ENCODE measurements around the gene RAN.
"Not testable (repeated sequence)": the region's sequence is repeated elsewhere in the genome, so short reads cannot be mapped to it uniquely, and the experiment has no call there.

The RAN gene

GRCh38 chr12:130871286-130872178 lies at the start of gene RAN:
Gene RAN, plus strand, starts transcription at chr12:130872066. Its CDS starts 528 bp downstream, at chr12:130872594.
- DNase-seq (ENCODE audit: low spot score) (peak; percentile 72), FAIRE-seq (no peak)

DNA sequence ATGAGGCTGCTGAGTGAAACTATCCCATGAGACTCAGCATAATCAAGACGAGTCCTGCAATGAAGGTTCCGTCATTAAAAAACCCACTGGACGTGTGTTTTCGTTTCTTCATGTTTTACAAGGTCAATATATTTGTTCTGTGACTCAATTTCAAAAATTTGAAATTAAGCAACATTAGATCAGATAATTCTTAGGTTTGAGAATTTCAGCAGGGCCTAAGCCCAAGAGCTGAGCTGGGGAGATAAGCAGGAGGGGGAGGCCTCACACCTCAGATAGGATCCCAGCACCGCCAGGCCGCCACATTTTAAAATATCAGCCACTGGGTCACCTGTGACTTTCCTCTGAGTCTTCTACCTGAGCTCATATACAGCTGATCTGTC lies 46.1 kb upstream of the RAN start:
- DNase-seq (ENCODE audit: low spot score) (no peak), FAIRE-seq (no peak)

DNA sequence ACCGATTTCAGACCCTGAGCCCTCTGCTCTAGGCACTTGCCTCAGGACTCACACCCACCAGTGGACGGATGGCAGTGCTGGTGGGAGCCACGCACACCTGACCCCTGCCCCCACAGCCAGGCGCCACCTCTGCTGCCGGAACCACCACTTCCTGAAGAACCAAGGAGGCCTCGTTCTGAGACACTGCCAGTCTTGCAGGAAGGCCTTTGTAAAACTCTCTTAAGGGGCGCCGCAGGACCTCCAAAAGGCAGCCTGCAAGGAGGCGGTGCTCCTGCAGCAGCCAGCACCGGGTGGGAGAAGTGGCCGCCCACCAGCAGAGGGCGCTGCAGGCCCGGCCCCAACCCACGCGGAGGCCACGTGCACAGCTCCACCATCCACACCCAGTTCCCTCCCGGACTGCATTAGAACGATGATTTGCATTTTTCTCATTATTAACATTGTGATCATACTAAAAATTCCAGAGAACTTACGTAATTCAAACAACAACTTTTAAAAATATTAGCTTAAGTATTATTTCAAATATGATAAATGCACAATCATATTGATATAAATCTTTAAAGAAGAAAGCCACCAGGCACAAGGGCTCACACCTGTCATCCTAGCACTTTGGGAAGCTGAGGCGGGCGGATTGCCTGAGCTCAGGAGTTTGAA lies 45.6 kb upstream of the RAN start:
- no peak for DNase-seq (ENCODE audit: low spot score)
- no peak for FAIRE-seq

DNA sequence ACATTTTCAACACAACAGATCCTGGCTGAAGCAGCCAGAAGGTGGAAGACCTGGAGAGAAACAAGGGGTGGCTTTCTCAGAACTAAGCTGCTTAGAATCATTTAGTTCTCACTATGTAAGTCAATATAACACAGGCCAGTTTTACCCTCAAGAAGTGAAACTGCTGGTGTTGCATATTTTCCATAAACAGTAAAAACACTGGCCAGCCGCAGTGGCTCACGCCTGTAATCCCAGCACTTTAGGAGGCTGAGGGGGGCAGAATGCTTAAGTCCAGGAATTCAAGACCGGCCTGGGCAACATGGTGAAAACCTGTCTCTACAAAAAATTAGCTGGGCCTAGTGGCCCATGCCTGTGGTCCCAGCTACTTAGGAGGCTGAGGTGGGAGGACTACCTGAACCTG lies 44.4 kb upstream of the RAN start:
- FAIRE-seq (no peak), DNase-seq (ENCODE audit: low spot score) (no peak)

- DNase-seq (ENCODE audit: low spot score) (no peak), FAIRE-seq (no peak)
Measured at GRCh38 chr12:130828895-130829294, 43.0 kb upstream of the RAN start.

DNA sequence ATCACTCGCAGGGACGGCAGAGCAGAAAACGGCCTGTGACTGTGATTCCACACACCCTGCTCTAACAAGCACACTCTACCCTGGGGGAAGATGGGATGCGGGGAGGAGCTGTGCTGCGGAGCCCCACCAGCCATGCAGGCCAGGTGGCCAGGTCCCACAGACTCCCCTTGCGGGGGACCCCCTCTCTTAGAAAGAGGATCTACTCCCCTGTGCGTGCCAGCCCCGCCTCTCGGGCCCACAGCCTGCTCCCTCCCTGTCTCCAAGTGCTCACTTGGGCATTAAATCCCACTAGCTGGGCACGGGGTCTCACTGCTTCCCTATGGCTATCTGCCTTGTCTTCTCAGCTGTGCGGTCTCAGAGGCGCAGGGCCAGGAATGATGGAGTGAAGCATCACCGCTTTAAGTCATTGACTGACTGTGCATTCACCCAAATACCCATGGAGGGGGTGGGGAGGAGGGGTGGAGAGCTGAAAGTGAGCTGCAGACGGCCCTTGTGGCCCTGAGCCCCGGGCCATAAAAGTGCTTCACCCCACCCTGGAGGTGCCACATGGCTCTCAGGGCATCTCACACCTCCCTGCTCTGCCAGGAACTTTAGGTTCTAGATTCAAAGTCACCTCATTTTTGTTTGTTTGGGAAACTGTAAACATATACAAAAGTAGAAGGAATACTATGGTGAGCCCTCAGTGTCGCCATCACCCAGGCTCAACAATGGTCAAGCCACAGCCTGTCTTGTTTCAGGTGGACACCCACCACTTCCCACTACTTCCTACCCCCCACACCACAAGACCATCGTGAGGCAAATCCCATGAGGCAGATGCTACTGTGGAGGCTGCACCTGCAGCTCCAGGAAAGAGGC lies 42.2 kb upstream of the RAN start:
- FAIRE-seq = no peak

GRCh38 chr12:130830246-130830551 lies 41.7 kb upstream of the RAN start:
- FAIRE-seq (no peak), DNase-seq (ENCODE audit: low spot score) (no peak)

More for the DNA sequence above, 42.2 kb upstream of the RAN start:
- no peak for DNase-seq (ENCODE audit: low spot score)

GRCh38 chr12:130831246-130831645 lies 40.6 kb upstream of the RAN start:
- DNase-seq (ENCODE audit: low spot score) (no peak), FAIRE-seq (no peak)

DNA sequence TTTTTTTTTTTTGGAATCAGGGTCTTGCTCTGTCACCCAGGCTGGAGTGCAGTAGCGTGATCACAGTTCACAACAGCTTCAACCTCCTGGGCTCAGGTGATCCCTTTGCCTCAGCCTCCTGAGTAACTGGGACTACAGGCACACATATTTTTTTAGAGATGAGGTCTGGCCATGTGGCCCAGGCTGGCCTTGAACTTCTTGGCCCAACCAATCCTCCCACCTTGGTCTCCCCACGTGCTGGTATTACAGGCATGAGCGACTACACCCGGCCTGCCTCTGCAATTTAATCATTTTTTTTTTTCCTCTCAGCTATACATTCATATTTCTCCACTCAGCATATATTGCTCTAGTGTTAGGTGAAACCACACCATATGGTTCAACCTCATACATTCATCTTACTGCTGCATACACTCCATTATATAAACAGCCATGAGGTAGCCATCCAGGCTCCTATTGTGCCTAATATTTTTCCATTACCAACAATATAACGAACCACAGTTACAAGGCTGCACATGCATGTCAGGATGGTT lies 39.9 kb upstream of the RAN start:
- FAIRE-seq = no peak
- DNase-seq (ENCODE audit: low spot score) = no peak

- DNase-seq (ENCODE audit: low spot score) = no peak
- FAIRE-seq = no peak
Measured at GRCh38 chr12:130832561-130833209, 39.2 kb upstream of the RAN start.

GRCh38 chr12:130835011-130835410 lies 36.9 kb upstream of the RAN start:
- FAIRE-seq = no peak
- DNase-seq (ENCODE audit: low spot score) = no peak

- no peak for FAIRE-seq
Measured at GRCh38 chr12:130835436-130835835, 36.4 kb upstream of the RAN start.

GRCh38 chr12:130838284-130838950 lies 33.4 kb upstream of the RAN start:
- FAIRE-seq = no peak
- DNase-seq (ENCODE audit: low spot score) = peak; percentile 5

More at GRCh38 chr12:130835436-130835835, 36.4 kb upstream of the RAN start:
- DNase-seq (ENCODE audit: low spot score) = no peak

DNA sequence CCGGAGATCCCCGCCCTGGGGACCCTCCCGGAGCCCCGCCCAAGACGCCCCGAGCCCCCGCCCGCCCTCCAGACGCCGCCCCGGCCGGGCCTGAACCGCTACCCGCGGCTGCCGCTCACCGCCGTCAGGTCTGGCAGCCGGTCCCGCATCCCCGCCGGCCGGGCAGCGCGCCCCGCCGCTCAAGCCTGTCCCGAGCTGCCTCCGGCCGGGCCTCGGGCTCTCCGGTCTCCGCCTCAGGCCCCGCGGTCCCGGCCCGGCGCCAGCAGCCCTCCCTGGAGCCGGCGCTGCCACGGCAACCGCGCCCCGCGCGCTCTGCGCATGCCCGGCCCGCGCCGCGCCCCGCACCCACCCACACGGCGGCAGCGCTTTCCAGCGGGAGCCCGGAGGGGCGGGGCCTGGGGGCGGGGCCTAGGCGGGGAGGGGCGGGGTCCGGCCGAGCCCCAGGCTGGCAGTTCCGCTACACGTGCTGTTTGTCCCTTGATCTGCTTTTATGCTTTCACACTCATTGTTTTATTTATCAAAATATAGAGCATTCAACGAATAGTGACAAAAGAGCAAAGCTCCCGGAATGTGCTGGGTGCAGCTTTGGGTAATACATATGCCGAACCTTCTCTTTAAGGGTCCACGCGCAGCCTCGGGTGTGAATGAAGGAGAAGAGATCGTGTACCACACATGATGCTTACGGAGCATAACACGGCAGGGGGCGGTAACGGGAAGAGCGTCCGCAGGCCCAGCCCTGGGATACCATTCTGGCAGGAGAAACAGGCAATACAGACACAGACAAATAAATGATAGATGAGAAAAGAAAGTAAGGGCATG lies 32.7 kb upstream of the RAN start, which contains the start of gene STX2:
STX2 (minus strand) TSS at position 300 of the 819 bp plus-strand sequence; CDS start at position 149, 151 bp downstream.
- FAIRE-seq (no peak), DNase-seq (ENCODE audit: low spot score) (peak; percentile 42)

GRCh38 chr12:130839770-130840404 lies 32.0 kb upstream of the RAN start:
- DNase-seq (ENCODE audit: low spot score) = no peak
- no peak for FAIRE-seq

GRCh38 chr12:130846369-130846768 lies 25.5 kb upstream of the RAN start:
- no peak for FAIRE-seq

GRCh38 chr12:130847112-130847511 lies 24.8 kb upstream of the RAN start:
- DNase-seq (ENCODE audit: low spot score) (no peak), FAIRE-seq (no peak)

More at GRCh38 chr12:130846369-130846768, 25.5 kb upstream of the RAN start:
- no peak for DNase-seq (ENCODE audit: low spot score)

DNA sequence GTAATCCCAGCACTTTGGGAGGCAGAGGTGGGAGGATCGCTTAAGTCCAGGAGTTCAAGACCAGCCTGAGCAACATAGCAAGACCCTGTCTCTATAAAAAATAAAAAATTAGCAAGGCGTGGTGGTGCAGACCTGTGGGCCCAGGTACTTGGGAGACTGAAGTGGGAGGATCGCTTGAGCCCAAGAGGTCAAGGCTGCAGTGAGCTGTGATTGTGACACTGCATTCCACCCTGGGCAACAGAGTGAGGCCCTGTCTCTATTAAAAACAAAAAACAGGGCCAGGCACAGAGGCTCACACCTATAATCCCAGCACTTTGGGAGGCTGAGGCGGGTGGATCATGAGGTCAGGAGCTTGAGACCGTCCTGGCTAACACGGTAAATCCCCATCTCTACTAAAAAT lies 23.8 kb upstream of the RAN start:
- DNase-seq (ENCODE audit: low spot score); FAIRE-seq: not testable (repeated sequence)

DNA sequence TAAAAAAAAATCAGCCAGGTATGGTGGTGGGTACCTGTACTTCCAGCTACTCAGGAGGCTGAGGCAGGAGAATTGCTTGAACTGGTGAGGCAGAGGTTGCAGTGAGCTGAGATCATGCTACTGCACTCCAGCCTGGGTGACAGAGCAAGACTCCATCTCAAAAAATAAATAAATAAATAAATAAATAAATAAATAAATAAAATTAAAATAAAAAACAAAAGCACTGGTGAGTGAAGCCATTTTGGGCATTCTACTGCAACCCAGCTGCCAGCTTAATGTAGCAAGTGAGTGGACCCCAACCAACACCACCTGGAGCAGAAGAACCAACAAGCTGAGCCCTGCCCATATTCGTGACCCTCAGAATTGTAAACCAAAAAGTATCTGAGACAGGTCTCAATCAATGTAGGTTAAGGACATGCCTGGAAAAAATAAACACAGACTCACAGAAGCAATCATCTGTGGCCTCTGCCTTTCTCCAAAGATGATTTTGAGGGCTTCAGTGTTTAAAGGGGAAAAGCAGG lies 23.0 kb upstream of the RAN start:
- FAIRE-seq; DNase-seq (ENCODE audit: low spot score): not testable (repeated sequence)
